K562 (cell line): Measurements from ENCODE around the gene SHISA6. TPM values are rescaled to one million over a fixed set of nuclear protein-coding genes. Genes with fewer than 3 reads are reported as not detected.

Source experiments
- ATAC-seq: fragments of 200-7000 bp; cut with Tn5 transposase; 3 replicates; pipeline ENCODE4 v1.9.1; 2020; ENCODE audit warnings: moderate library complexity
- BruUV-seq: library from RNA; stranded (reverse); fragments of 400-500 nt; replicated peaks from 2 replicates; lab custom pipeline; 2021; lab: Mats Ljungman, UMichigan
- CTCF ChIA-PET: fragments of 300-600 bp; formaldehyde crosslinking; extraction: SDS; loops from one replicate; lab custom pipeline; 2021; ENCODE audit warnings: low intra/inter-chr PET ratio; lab: Yijun Ruan, JAX
- POLR2A ChIA-PET: fragments of 300-600, 350-650 bp; sonication (Branson Sonifier 250); formaldehyde crosslinking; extraction: SDS; loops from one replicate; lab custom pipeline; 2021; ENCODE audit warnings: antibody characterized with exemption, inconsistent platforms; lab: Yijun Ruan, JAX
- DNase-seq, 4 experiments: peaks; one replicate each; pipeline versions ENCODE4 v3.0.0 to v3.0.0-alpha.2; 2011 to 2018; ENCODE audit warnings: low spot score in 3 of 4, mixed read lengths in 3 of 4; ENCODE audit errors: extremely low read depth in 1 of 4
- FAIRE-seq: peaks from 2 replicates; lab custom pipeline; 2011; peaks lifted over from hg19 to GRCh38; lab: Jason Lieb, UNC
- H2AFZ ChIP-seq: 2 replicates; pipeline ENCODE4 v1.6.0; 2011; ENCODE audit warnings: low read depth, low read length, control low read depth, inconsistent platforms
- H3K27ac ChIP-seq: fragments of 200-600 bp; 3 replicates; pipeline ENCODE4 v1.8.0; 2011; ENCODE audit warnings: low read depth, mild to moderate bottlenecking, control low read depth, inconsistent platforms, low read length, moderate library complexity, mixed read lengths; ENCODE audit errors: extremely low read depth
- H3K27me3 ChIP-seq, 2 experiments: fragments of 300-600 bp in 1 of 2; 2 replicates in 1 of 2; 3 replicates in 1 of 2; pipeline versions ENCODE4 v1.6.0 to v1.8.0; 2011; ENCODE audit warnings: inconsistent platforms in 2 of 2, low read length in 2 of 2, mild to moderate bottlenecking in 1 of 2, mixed read lengths in 1 of 2, moderate library complexity in 1 of 2; ENCODE audit not compliant: control insufficient read depth in 2 of 2, insufficient read depth in 2 of 2
- H3K36me3 ChIP-seq: fragments of 300-600 bp; 3 replicates; pipeline ENCODE4 v1.8.0; 2011; ENCODE audit warnings: mild to moderate bottlenecking, low read length, inconsistent platforms; ENCODE audit not compliant: control insufficient read depth, insufficient read depth
- H3K4me1 ChIP-seq, 2 experiments: fragments of 200-600 bp in 1 of 2; replicated peaks in 1 of 2; 2 replicates in 1 of 2; 3 replicates in 1 of 2; pipeline versions ENCODE4 v1.5.1 to v1.8.0; 2011; ENCODE audit warnings: inconsistent platforms in 2 of 2, low read length in 2 of 2, mild to moderate bottlenecking in 1 of 2, mixed read lengths in 1 of 2, moderate library complexity in 1 of 2; ENCODE audit not compliant: control insufficient read depth in 2 of 2, insufficient read depth in 2 of 2
- H3K4me2 ChIP-seq: 2 replicates; pipeline ENCODE4 v1.6.1; 2011; ENCODE audit warnings: low read length, control low read depth, inconsistent platforms, mixed read lengths; ENCODE audit not compliant: insufficient read depth
- H3K4me3 ChIP-seq: fragments of 200-600 bp; sonication (generic), shearing (Covaris generic); 2 replicates; pipeline ENCODE4 v1.5.1; 2016; ENCODE audit warnings: control low read depth, inconsistent platforms
- H3K79me2 ChIP-seq: fragments of 200-600 bp; 3 replicates; pipeline ENCODE4 v1.8.0; 2011; ENCODE audit warnings: low read length, inconsistent platforms; ENCODE audit not compliant: control insufficient read depth, insufficient read depth
- H3K9ac ChIP-seq, 2 experiments: 2 replicates each; pipeline versions ENCODE4 v1.6.0 to v1.6.1; 2011; ENCODE audit warnings: low read depth in 2 of 2, low read length in 2 of 2, control low read depth in 1 of 2, inconsistent platforms in 1 of 2, mild to moderate bottlenecking in 1 of 2, mixed read lengths in 1 of 2; ENCODE audit not compliant: insufficient read depth in 1 of 2
- H3K9me1 ChIP-seq: one replicate; pipeline ENCODE4 v1.6.0; 2011; ENCODE audit warnings: inconsistent platforms, mild to moderate bottlenecking, low read length, moderate library complexity; ENCODE audit not compliant: control insufficient read depth, insufficient read depth
- H3K9me3 ChIP-seq: replicated peaks from 2 replicates; pipeline ENCODE4 v1.5.1; 2011; ENCODE audit warnings: low read depth, low read length, inconsistent platforms; ENCODE audit not compliant: control insufficient read depth, insufficient read depth
- H4K20me1 ChIP-seq: replicated peaks from 2 replicates; pipeline ENCODE4 v1.6.1; 2011; ENCODE audit warnings: low read length, inconsistent platforms, mixed read lengths; ENCODE audit not compliant: control insufficient read depth, insufficient read depth
- BRD9 ChIP-seq: fragments of 450-650 bp; IDR thresholded peaks from 2 replicates; pipeline ENCODE4 v1.6.1; 2018; ENCODE audit warnings: low read depth; ENCODE audit not compliant: partially characterized antibody
- CBFB ChIP-seq: sonication (generic); formaldehyde crosslinking; IDR thresholded peaks from 2 replicates; pipeline ENCODE4 v1.4.0; 2020; ENCODE audit warnings: mild to moderate bottlenecking, missing genetic modification reagents
- CHD1 ChIP-seq: fragments of 200-600 bp; sonication (generic); IDR thresholded peaks from one replicate; pipeline ENCODE4 v1.6.1; 2012; ENCODE audit warnings: mild to moderate bottlenecking, moderate library complexity, low read length, inconsistent platforms
- DIDO1 ChIP-seq: fragments of 450-650 bp; IDR thresholded peaks from 2 replicates; pipeline ENCODE4 v1.6.1; 2016; ENCODE audit warnings: low read depth, missing biosample characterization, missing genetic modification characterization
- E2F8 ChIP-seq: fragments of 450-650 bp; IDR thresholded peaks from 2 replicates; pipeline ENCODE4 v1.7.1; 2018; ENCODE audit warnings: mild to moderate bottlenecking, low read depth; ENCODE audit not compliant: partially characterized antibody
- EP300 ChIP-seq: IDR thresholded peaks from 2 replicates; pipeline ENCODE4 v1.6.1; 2012; ENCODE audit warnings: low read length, improper control_type of control experiment
- FOSL1 ChIP-seq: fragments of 200-800 bp; sonication (Bioruptor generic); conservative IDR thresholded peaks from 2 replicates; pipeline ENCODE4 v1.6.1; 2016; ENCODE audit warnings: missing genetic modification characterization, missing compliant biosample characterization
- NCOA4 ChIP-seq: fragments of 450-650 bp; IDR thresholded peaks from 2 replicates; pipeline ENCODE4 v1.6.1; 2018; ENCODE audit warnings: mild to moderate bottlenecking; ENCODE audit not compliant: partially characterized antibody
- NFIC ChIP-seq: fragments of 450-650 bp; IDR thresholded peaks from 2 replicates; pipeline ENCODE4 v1.6.1; 2017; ENCODE audit warnings: mild to moderate bottlenecking, inconsistent platforms
- PPARD ChIP-seq: fragments of 250-450 bp; sonication (Bioruptor Pico); IDR thresholded peaks from 2 replicates; pipeline ENCODE4 v1.8.0; 2022; ENCODE audit warnings: inconsistent platforms, mild to moderate bottlenecking, moderate library complexity
- TCF7L2 ChIP-seq: fragments of 150-350 bp; IDR thresholded peaks from 2 replicates; pipeline ENCODE4 v1.6.1; 2016; ENCODE audit warnings: low read depth, mild to moderate bottlenecking, low read length, moderate library complexity
- ZKSCAN3 ChIP-seq: fragments of 250-450 bp; sonication (Bioruptor Pico); IDR thresholded peaks from 2 replicates; pipeline ENCODE4 v1.4.0; 2020
- ZNF134 ChIP-seq: fragments of 250-450 bp; sonication (Bioruptor Pico); conservative IDR thresholded peaks from 2 replicates; pipeline ENCODE4 v1.4.0; 2020
- ZNF444 ChIP-seq: fragments of 250-450 bp; sonication (Bioruptor Pico); IDR thresholded peaks from 2 replicates; pipeline ENCODE4 v1.4.0; 2020; ENCODE audit warnings: mild to moderate bottlenecking, moderate library complexity
- WGBS: fragments of 100-300 bp; shearing (Covaris generic); methylation state at CpG from one replicate; pipeline ENCODE4 v1.1.6; 2016; ENCODE audit warnings: low coverage, mixed read lengths; ENCODE audit not compliant: insufficient coverage; ENCODE audit errors: missing lambda C conversion rate; 5-methylcytosine and 5-hydroxymethylcytosine counted together
- in situ Hi-C: fragments of 300-500 bp; cut with MboI; formaldehyde crosslinking; loops from 4 replicates; pipeline ENCODE4 v1.15.0; 2018; ENCODE audit warnings: inconsistent platforms, mixed read lengths
- intact Hi-C: fragments of 100-400 bp; cut with micrococcal nuclease; formaldehyde crosslinking; loops from 2 replicates; pipeline ENCODE4 v1.14.2; 2022
- polyA plus RNA-seq, 8 experiments: library from polyadenylated mRNA; depleted of rRNA in 4 of 8; stranded (reverse) in 5 of 8; unstranded in 3 of 8; fragments of >200 nt; fragmentation: Nextera tagmentation in 2 of 8; fragmentation: Illumina TruSeq in 1 of 8; extraction: Ambion mirVana in 2 of 8; extraction: Trizol in 1 of 8; gene quantifications; 2 replicates each; pipeline versions ENCODE4 v1.2.1 to v1.2.3, GENCODE V29; 2011 to 2014; ENCODE audit warnings: inconsistent platforms in 1 of 8, missing spikeins in 1 of 8
- total RNA-seq, 7 experiments: library from RNA; depleted of rRNA in 6 of 7; stranded (reverse); fragments of >200 nt in 6 of 7; fragmentation: Illumina TruSeq in 2 of 7; extraction: Trizol in 2 of 7; gene quantifications; 2 replicates each; pipeline versions ENCODE4 v1.2.1 to v1.2.3, GENCODE V29; 2011 to 2021; ENCODE audit warnings: low replicate concordance in 1 of 7
- TF ChIP-seq, protein P1 (sequence below): IDR thresholded peaks from 3 replicates; pipeline ENCODE4 v1.6.1; 2011; ENCODE audit warnings: borderline replicate concordance, mild to moderate bottlenecking, moderate library complexity; ENCODE audit not compliant: insufficient read length; ENCODE audit errors: extremely low read depth

The SHISA6 gene
- total and polyA plus RNA-seq, 9 of the 15 experiments (the other 6 are each of a cell fraction or from before 2014, with no cell fraction given) = not detected

- TF ChIP-seq, protein P1, sequence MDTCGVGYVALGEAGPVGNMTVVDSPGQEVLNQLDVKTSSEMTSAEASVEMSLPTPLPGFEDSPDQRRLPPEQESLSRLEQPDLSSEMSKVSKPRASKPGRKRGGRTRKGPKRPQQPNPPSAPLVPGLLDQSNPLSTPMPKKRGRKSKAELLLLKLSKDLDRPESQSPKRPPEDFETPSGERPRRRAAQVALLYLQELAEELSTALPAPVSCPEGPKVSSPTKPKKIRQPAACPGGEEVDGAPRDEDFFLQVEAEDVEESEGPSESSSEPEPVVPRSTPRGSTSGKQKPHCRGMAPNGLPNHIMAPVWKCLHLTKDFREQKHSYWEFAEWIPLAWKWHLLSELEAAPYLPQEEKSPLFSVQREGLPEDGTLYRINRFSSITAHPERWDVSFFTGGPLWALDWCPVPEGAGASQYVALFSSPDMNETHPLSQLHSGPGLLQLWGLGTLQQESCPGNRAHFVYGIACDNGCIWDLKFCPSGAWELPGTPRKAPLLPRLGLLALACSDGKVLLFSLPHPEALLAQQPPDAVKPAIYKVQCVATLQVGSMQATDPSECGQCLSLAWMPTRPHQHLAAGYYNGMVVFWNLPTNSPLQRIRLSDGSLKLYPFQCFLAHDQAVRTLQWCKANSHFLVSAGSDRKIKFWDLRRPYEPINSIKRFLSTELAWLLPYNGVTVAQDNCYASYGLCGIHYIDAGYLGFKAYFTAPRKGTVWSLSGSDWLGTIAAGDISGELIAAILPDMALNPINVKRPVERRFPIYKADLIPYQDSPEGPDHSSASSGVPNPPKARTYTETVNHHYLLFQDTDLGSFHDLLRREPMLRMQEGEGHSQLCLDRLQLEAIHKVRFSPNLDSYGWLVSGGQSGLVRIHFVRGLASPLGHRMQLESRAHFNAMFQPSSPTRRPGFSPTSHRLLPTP = no peak
- no peak for TF ChIP-seq DIDO1 (tag)
- no peak for TF ChIP-seq NCOA4
- no peak for TF ChIP-seq NFIC
- TF ChIP-seq BRD9 = no peak
- TF ChIP-seq ZNF134 = no peak
- TF ChIP-seq ZKSCAN3 (CRISPR knock-in tag) = no peak
- TF ChIP-seq ZNF444 (CRISPR knock-in tag) = no peak
Measured at GRCh38 chr17:11511696-11512095, 270.7 kb downstream of the SHISA6 start (continued).

DNA sequence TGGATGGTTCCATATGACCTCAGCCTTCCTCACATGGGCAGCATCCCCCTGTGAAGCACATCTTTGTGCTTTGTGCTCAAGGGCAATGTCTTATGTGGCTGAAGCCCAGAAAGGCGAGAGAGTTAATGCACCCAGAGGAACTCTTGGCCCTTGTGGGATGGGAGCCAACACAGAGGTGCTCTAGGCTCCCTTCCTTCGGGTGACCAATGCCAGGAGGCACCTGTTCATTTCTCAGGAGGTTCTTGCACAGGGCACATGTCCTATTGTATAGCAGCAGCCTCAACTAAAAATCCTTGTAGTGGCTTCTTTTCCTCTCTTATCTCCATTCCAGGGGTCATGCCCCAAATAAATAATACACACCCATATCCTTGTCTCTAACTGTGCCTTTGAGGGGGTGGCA lies 273.6 kb downstream of the SHISA6 start:
- ChIA-PET CTCF (no interaction called here), POLR2A (no interaction called here)
- H3K4me1 ChIP-seq = no peaks in the 10 kb centered on the region
- no peaks in the 10 kb centered on the region for H3K79me2 ChIP-seq
- in situ Hi-C loops (no loop called here), intact Hi-C loops (no loop called here)
- H3K9me3 ChIP-seq = no peaks in the 10 kb centered on the region
- no peaks in the 10 kb centered on the region for H3K27me3 ChIP-seq
- 0% methylated on average over 1 of the region's 2 CpGs for WGBS
- no peak overlapping the region for H3K9ac ChIP-seq
- DNase-seq = no peak
- H4K20me1 ChIP-seq = no peaks in the 10 kb centered on the region
- H3K9me1 ChIP-seq = no peaks in the 10 kb centered on the region
- H3K4me3 ChIP-seq = no peak overlapping the region
- no peak for FAIRE-seq
- no peak for ATAC-seq
- TF ChIP-seq FOSL1 (tag) (no peak), PPARD (CRISPR knock-in tag) (no peak), CHD1 (no peak), EP300 (no peak), E2F8 (no peak), TCF7L2 (no peak), CBFB (CRISPR knock-in tag) (no peak)
- no peak overlapping the region for H3K27ac ChIP-seq
- no peaks in the 10 kb centered on the region for H3K36me3 ChIP-seq
- H3K4me2 ChIP-seq = no peak overlapping the region
- no peak overlapping the region for H2AFZ ChIP-seq
- no TSS peak for BruUV-seq
